Stimulated activated CD8-positive, alpha-beta memory T cell treated with anti-CD3 and anti-CD28 coated beads, Interleukin-7, amount 100 ng/mL, for 24 hours (primary cell): Measurements from ENCODE around the gene SPDYC.
"Not testable (repeated sequence)": the region's sequence is repeated elsewhere in the genome, so short reads cannot be mapped to it uniquely, and the experiment has no call there.

Source experiments
- DNase-seq: peaks from one replicate; pipeline ENCODE4 v3.0.0-alpha.2; 2020; ENCODE audit warnings: low read depth

SPDYC gene

DNA sequence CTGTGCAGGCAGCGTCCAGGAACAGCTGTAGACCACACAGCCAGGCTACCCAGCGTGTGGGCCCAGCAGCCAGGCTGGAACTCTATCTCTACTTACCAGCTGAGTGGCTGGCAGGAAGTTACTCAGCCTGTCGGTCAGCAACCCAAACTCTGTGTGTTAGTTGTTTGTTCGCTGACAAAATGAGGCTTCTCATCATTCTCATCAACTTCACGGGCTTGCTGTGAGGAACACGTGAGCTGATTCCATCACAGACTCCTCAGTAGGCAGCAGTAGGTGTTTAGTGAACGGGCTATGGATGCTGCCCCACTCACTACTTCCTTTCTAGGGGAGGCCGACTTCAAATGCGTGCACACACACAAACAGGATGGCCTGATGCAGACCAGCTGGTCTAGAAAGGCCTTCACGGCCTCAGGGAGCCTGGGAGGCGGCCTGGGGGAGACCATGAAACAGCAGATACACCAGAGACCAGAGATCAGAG, 830 bp upstream of the SPDYC start:
- DNase-seq: no peak

DNA sequence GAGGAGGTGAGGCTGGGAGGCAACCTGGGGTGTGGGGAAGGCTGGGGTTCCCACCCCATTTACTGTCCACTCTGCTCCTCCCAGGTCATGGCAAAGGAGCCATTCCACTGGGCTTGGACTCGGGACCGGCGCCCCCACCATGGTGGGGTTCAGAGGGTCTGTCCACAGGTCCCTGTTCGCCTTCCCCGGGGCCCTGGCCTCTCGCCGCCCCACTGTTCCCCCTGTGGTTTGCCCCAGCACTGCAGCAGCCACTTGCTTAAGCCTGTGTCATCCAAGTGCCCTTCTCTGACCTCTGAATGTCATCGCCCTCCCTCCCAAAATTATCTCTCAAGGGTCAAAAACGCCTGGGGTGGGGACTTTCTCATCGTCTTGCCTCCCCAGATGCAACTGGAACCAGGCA, 2.6 kb downstream of the SPDYC start:
- no peak for DNase-seq

DNA sequence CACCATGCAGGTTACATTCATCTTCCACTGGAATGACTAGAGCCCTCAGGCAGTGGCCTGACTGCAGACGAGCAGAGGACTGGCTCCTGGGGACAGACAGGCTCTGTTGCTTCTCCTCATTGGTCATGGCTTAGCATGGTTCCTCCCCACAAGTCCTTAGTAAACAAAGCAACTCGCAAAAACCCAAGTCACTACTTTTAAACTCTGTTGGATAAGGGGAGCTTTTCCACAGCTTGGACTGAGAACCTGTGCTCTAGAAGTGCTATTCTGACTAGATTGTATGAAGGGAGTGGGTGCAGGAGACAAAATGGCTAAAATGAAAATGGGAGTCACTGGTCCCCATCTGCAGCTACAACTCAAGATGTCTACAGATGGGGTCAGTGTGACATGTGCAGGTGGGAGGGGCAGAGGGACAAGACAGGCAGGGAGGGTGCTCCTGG, 4.6 kb downstream of the SPDYC start:
- not testable (repeated sequence) for DNase-seq

DNA sequence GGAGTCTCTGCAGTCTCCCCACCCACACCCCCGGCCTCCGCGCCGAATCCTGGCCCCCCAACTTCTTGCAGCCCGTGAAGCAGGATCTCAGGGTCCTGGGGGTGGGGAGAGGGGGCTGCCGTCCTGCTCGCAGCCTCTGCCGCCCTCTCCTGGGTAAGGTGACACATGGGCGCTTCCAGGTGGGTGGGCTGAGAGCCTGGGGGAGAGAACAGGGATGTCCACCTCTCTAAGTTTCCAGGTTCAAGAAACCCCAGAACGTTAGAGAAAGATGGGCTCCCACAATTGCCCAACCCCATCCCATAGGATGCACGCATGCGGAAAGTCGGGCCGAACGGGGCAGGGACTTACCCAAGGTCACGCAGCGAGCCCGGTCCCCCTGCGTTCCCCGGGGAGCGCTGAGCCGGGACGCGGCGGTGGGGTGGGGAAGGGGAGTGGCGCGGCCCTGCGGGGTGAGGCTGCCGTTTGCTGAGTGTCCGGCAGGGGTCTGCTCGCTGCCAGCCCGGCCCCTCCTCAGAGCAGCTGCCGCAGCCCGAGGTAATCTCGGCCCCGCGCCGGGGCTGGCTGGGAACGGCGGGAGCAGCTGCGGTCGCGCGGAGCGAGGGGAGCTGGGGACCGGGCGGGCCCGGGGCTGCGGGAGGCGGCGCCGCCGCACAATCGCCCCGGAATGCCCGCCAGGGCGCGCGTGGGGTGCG, 11.0 kb downstream of the SPDYC start:
- DNase-seq: no peak

DNA sequence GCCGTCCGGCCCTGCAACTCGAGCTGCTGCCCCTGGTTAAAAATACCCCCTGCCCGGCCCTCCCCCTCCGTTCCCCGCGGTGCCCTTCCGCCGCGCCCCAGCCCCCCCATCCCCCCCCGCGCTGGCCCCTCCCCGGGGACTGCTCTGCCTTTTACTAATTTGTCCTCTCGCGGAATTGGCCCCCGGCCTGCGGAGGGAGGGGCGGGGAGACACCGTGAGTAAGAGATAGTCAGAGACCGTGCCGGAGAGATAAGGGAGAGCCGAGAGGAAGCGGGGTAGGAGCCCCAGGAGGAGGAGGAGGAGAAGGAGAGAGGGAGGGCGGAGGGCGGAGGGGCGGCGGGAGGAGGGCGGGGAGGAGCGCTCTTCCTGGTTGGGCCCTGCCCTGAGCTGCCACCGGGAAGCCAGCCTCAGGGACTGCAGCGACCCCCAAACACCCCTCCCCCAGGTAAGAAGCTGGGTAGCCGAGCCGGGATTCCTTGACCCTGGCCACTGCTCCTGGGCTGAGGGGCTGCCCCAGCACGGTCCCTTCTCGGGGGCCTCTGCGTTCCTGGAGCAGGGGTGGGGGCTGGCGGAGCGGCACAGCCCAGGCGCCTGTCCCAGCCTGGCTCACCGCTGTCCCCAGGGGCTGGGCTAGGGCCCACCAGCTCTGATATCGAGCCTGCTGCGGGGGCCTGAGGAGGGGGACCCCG, 11.7 kb downstream of the SPDYC start, which contains the start of gene CAPN1:
Gene CAPN1, plus strand, starts transcription at position 360 of the 689 bp plus-strand sequence. CDS start 774 bp downstream, outside the sequence.
- DNase-seq: peak; percentile 63

GRCh38 chr11:65182258-65183170, 12.5 kb downstream of the SPDYC start:
- DNase-seq: no peak

GRCh38 chr11:65183201-65183891, 13.3 kb downstream of the SPDYC start:
- no peak for DNase-seq

GRCh38 chr11:65184146-65184545, 14.1 kb downstream of the SPDYC start:
- no peak for DNase-seq

- no peak for DNase-seq
Measured at GRCh38 chr11:65185171-65185570, 15.1 kb downstream of the SPDYC start.

DNA sequence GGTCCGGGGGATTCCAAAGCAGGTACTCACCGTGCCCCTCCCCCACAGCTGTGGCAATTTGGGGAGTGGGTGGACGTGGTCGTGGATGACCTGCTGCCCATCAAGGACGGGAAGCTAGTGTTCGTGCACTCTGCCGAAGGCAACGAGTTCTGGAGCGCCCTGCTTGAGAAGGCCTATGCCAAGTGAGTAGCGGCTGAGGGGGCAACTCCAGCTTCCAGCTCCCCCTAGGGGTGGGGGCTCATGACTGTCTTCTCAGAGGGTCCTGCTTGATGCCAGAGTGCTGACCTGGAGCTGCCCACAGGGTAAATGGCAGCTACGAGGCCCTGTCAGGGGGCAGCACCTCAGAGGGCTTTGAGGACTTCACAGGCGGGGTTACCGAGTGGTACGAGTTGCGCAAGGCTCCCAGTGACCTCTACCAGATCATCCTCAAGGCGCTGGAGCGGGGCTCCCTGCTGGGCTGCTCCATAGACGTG, 15.9 kb downstream of the SPDYC start:
- DNase-seq: no peak

GRCh38 chr11:65186701-65187100, 16.7 kb downstream of the SPDYC start:
- DNase-seq: no peak

GRCh38 chr11:65187146-65187675, 17.2 kb downstream of the SPDYC start:
- no peak for DNase-seq

DNA sequence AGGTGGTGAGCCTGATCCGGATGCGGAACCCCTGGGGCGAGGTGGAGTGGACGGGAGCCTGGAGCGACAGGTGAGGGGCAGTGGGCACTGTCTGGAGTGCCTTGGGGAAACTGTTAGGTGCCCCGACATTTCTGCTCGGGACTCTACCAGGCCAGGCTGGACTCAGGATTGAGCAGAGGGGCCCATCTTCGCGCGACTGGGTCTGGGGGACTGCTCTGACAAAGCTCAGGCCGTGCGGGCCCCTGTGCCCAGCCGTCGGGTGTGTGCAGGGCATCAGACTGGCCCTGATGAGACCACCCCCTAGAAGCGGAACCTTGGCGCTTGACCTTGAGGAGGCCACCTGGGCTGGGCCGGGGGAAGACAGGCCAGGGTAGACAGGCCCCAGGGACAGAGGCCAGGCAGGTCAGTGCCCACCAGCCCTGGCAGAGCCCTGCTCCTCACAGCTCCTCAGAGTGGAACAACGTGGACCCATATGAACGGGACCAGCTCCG, 18.0 kb downstream of the SPDYC start:
- DNase-seq: no peak

DNA sequence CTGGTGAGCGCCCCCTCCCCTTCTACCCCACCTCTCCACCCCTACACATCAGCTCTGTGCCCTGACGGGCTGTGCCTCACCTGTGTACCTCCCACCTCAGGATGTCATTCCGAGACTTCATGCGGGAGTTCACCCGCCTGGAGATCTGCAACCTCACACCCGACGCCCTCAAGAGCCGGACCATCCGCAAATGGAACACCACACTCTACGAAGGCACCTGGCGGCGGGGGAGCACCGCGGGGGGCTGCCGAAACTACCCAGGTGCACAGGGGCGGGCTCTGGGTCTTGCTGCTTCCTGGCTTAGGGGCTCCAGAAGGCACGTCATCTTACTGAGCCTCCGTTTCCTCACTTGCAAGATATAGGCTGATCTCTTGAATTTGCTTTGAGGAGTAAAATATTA, 18.5 kb downstream of the SPDYC start:
- no peak for DNase-seq

DNA sequence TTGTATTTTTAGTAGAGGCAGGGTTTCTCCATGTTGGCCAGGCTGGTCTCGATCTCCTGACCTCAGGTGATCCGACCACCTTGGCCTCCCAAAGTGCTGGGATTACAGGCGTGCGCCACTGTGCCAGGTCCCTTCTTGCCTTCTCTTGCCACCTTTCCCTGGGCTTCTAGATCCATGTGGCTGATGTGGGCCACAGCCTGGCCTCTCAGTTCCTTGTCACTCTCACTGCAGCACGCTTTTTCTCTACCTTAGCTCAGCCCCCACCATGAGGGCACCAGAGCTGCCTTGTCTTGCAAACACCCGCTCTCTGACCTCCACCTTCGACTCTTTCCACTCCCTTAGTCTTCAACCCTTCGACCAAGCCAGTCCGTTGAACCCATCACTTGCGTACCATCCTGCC, 19.2 kb downstream of the SPDYC start:
- no peak for DNase-seq

DNA sequence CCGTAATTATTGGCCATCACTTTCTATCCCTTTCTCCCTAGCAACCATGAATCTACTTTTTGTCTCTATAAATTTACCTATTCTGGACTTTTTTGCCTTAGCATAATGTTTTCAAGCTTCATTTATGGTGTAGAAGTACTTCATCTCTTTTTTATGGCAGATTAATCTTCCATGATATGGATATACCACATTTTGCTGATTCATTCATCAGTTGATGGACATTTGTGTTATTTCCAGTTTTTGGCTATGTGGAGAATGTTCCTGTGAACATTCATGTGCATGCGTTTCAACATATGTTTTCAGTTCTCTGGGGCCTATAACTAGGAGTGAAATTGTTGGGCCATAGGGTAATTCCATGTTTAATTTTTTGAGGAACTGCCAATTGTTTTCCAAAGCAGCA, 24.5 kb downstream of the SPDYC start:
- no peak for DNase-seq

- no peak for DNase-seq
Measured at GRCh38 chr11:65204143-65204542, 34.1 kb downstream of the SPDYC start.

- peak; percentile 26 for DNase-seq
Measured at GRCh38 chr11:65204646-65205601, 34.9 kb downstream of the SPDYC start.

DNA sequence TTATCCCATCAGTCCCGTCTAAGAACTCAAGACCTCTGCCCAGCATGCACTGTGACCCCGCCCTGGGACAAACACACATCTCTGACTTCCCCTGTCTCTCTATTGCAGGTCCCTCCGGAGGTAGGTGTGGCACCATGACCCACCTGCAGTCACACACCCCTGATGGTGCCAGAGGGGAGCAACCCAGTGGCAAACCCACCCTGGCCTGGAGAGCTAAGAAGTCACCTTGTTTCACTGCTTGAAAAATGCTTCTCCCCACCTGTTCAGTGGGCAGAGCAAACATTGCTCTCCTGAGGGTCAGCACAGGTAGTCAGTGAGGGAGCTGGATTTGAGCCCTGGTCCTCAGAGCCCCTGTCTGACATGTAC, 35.6 kb downstream of the SPDYC start:
- no peak for DNase-seq

GRCh38 chr11:65206441-65206841, 36.4 kb downstream of the SPDYC start:
- DNase-seq: no peak
